ENCODE measurements around the gene VIPAS39.

GRCh38 chr14:77407158-77407557 is 50.2 kb downstream of the VIPAS39 start:
- TF ChIP-seq CTCF (IDR thresholded peaks at IDR 0.05) (no peak), POLR2A (IDR thresholded peaks at IDR 0.05) (no peak)
